Small intestine (tissue), 7 donors: ENCODE data around the gene CLDN17. TPM values are rescaled to one million over a fixed set of nuclear protein-coding genes. Genes with fewer than 3 reads are reported as not detected.

Experiments used
- DNase-seq, 2 donors: peaks; one replicate each; pipeline versions ENCODE4 v3.0.0 to v3.0.0-alpha.2; 2013
- FAIRE-seq: peaks from 2 replicates; lab custom pipeline; 2012; peaks lifted over from hg19 to GRCh38; lab: Jason Lieb, UNC
- H3K27ac ChIP-seq, 3 donors: one replicate each; pipeline ENCODE4 v1.5.1; 2013; ENCODE audit warnings: low read length in 2 of 3, mild to moderate bottlenecking in 2 of 3, control low read depth in 1 of 3, inconsistent platforms in 1 of 3, low read depth in 1 of 3, moderate library complexity in 1 of 3
- H3K27me3 ChIP-seq, 3 donors: one replicate each; pipeline ENCODE4 v1.6.1; 2013; ENCODE audit warnings: low read length in 3 of 3, inconsistent platforms in 1 of 3; ENCODE audit not compliant: control insufficient read depth in 3 of 3, insufficient read depth in 3 of 3
- H3K36me3 ChIP-seq, 3 donors: one replicate each; pipeline ENCODE4 v1.6.1; 2013; ENCODE audit warnings: low read length in 3 of 3, inconsistent platforms in 1 of 3, low read depth in 1 of 3, mild to moderate bottlenecking in 1 of 3, moderate library complexity in 1 of 3; ENCODE audit not compliant: control insufficient read depth in 3 of 3, insufficient read depth in 2 of 3
- H3K4me1 ChIP-seq, 3 donors: one replicate each; pipeline ENCODE4 v1.6.1; 2013; ENCODE audit warnings: low read length in 2 of 3, inconsistent platforms in 1 of 3, low read depth in 1 of 3, mild to moderate bottlenecking in 1 of 3, moderate library complexity in 1 of 3; ENCODE audit not compliant: control insufficient read depth in 3 of 3, insufficient read depth in 2 of 3
- H3K4me3 ChIP-seq, 3 donors: one replicate each; pipeline ENCODE4 v1.5.1; 2013; ENCODE audit warnings: low read length in 3 of 3, control low read depth in 1 of 3, inconsistent platforms in 1 of 3, low read depth in 1 of 3, mild to moderate bottlenecking in 1 of 3, moderate library complexity in 1 of 3
- H3K9me3 ChIP-seq, 2 donors: one replicate each; pipeline ENCODE4 v1.6.1; 2013; ENCODE audit warnings: low read depth in 1 of 2, low read length in 1 of 2; ENCODE audit not compliant: control insufficient read depth in 2 of 2, insufficient read depth in 1 of 2
- WGBS, 3 donors: extraction: QIAGEN DNeasy Blood & Tissue Kit; methylation state at CpG; one replicate each; pipeline ENCODE4 v1.1.7; 2013; 5-methylcytosine and 5-hydroxymethylcytosine counted together
- polyA plus RNA-seq, 4 donors: library from polyadenylated mRNA; stranded (reverse) in 3 of 4; unstranded in 1 of 4; fragments of 200-250 nt in 3 of 4; fragments of 120-200 nt in 1 of 4; gene quantifications; one replicate each; pipeline versions ENCODE4 v1.2.1 to v1.2.3, GENCODE V29; 2013
- donor health status: healthy with polysubstance abuse.
- donor health status: control.
- donor health status: control.
- donor health status: Bipolar disorder and iron deficiency.
- donor health status: healthy.

CLDN17 gene
- polyA plus RNA-seq, 4 donors: not detected

- H3K4me3 ChIP-seq: no peak overlapping the region
- no peaks in the 10 kb centered on the region for H3K4me1 ChIP-seq
- no peaks in the 10 kb centered on the region for H3K27me3 ChIP-seq
- H3K9me3 ChIP-seq: no peaks in the 10 kb centered on the region
- 85 to 98% (median 88%) methylated on average over 2 of the region's 2 CpGs for WGBS, 3 donors
- H3K36me3 ChIP-seq: no peaks in the 10 kb centered on the region
- no peak overlapping the region for H3K27ac ChIP-seq
- DNase-seq (no peak), FAIRE-seq (no peak)
Observed at GRCh38 chr21:30193201-30193600, 26.6 kb upstream of the CLDN17 start.

GRCh38 chr21:30190554-30190953 is 23.9 kb upstream of the CLDN17 start:
- Histone ChIP-seq H3K27me3 (no peaks in the 10 kb centered on the region), H3K36me3 (no peaks in the 10 kb centered on the region), H3K4me1 (no peaks in the 10 kb centered on the region), H3K27ac (no peak overlapping the region), H3K9me3 (no peaks in the 10 kb centered on the region), H3K4me3 (no peak overlapping the region)
- FAIRE-seq (no peak), DNase-seq (no peak)
- 67 to 75% (median 73%) methylated on average over 7 of the region's 7 CpGs for WGBS, 3 donors

DNA sequence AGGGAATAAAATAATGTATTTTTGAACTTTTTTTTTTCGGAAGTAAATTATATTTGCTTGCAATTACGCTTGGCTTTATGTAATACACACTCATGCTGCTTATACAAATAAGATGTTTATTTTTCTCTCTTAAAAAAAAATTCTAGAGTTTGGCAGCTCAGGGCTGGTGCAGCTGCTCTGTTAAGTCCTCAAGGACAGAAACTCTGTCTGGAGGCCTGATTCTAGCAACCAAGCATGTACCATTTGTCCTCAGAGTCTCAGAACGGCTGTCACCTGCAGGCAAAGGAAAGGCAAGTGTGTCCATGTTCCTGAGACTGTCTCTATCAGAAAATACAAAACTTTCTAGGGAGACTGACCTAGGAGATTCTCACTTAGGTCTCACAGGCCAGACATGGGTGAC is 23.2 kb upstream of the CLDN17 start:
- no peak for DNase-seq
- H3K27me3 ChIP-seq: no peaks in the 10 kb centered on the region
- no peaks in the 10 kb centered on the region for H3K36me3 ChIP-seq
- FAIRE-seq: no peak
- no peak overlapping the region for H3K27ac ChIP-seq
- no peak overlapping the region for H3K4me3 ChIP-seq
- H3K9me3 ChIP-seq: no peaks in the 10 kb centered on the region
- WGBS, 3 donors: 55 to 68% (median 67%) methylated on average over 3 of the region's 3 CpGs
- H3K4me1 ChIP-seq: no peaks in the 10 kb centered on the region

DNA sequence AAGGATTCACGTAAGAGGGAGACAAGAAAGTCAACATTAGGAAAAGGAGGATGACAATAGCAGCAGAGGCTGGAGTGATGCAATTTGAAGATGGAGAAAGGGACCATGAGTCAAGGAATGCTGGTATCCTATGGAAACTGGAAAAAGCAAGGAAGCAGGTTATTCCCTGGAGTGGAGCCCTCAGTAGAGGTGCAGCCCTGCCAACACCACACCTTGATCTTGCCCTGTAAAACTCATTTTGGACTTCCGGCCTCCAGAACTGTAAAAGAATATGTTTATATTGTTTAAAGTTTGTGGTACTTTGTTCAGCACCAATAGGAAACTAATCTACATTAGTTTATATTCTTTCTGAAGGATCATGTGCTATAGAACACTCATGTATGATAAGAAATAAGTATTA is 19.6 kb upstream of the CLDN17 start:
- Histone ChIP-seq H3K4me1 (no peaks in the 10 kb centered on the region), H3K36me3 (no peaks in the 10 kb centered on the region), H3K27ac (no peak overlapping the region), H3K9me3 (no peaks in the 10 kb centered on the region), H3K27me3 (no peaks in the 10 kb centered on the region), H3K4me3 (no peak overlapping the region)
- WGBS, 3 donors: 65 to 74% (median 74%) methylated on average over 2 of the region's 2 CpGs
- FAIRE-seq: no peak
- no peak for DNase-seq

GRCh38 chr21:30168086-30168485 is 1.5 kb upstream of the CLDN17 start:
- 63 to 73% (median 72%) methylated on average over 3 of the region's 3 CpGs for WGBS, 3 donors
- H3K27me3 ChIP-seq: no peaks in the 10 kb centered on the region
- no peaks in the 10 kb centered on the region for H3K4me1 ChIP-seq
- H3K36me3 ChIP-seq: no peaks in the 10 kb centered on the region
- no peak overlapping the region for H3K27ac ChIP-seq
- no peak for DNase-seq
- H3K9me3 ChIP-seq: no peaks in the 10 kb centered on the region
- no peak overlapping the region for H3K4me3 ChIP-seq
- no peak for FAIRE-seq

- FAIRE-seq (no peak), DNase-seq (no peak)
- Histone ChIP-seq H3K9me3 (no peaks in the 10 kb centered on the region), H3K36me3 (no peaks in the 10 kb centered on the region), H3K27me3 (no peaks in the 10 kb centered on the region), H3K4me1 (no peaks in the 10 kb centered on the region), H3K4me3 (no peak overlapping the region), H3K27ac (no peak overlapping the region)
- 90 to 95% (median 92%) methylated on average over 9 of the region's 9 CpGs for WGBS, 3 donors
Observed at GRCh38 chr21:30166171-30166570, 434 bp downstream of the CLDN17 start.

GRCh38 chr21:30164796-30165195 is 1.8 kb downstream of the CLDN17 start:
- H3K9me3 ChIP-seq: peaks cover 0 to 2% of the 10 kb centered on the region in 2 donors
- FAIRE-seq: no peak
- no peak overlapping the region for H3K4me3 ChIP-seq
- no peaks in the 10 kb centered on the region for H3K27me3 ChIP-seq
- no peaks in the 10 kb centered on the region for H3K36me3 ChIP-seq
- DNase-seq: no peak
- WGBS, 3 donors: 45 to 73% (median 65%) methylated on average over 1 of the region's 1 CpG
- no peak overlapping the region for H3K27ac ChIP-seq
- no peaks in the 10 kb centered on the region for H3K4me1 ChIP-seq

- H3K4me1 ChIP-seq: no peaks in the 10 kb centered on the region
- DNase-seq (no peak), FAIRE-seq (no peak)
- peaks cover 0 to 1% of the 10 kb centered on the region in 2 donors for H3K9me3 ChIP-seq
- no peak overlapping the region for H3K27ac ChIP-seq
- no peaks in the 10 kb centered on the region for H3K36me3 ChIP-seq
- 33 to 61% (median 53%) methylated on average over 1 of the region's 1 CpG for WGBS, 3 donors
- H3K4me3 ChIP-seq: no peak overlapping the region
- H3K27me3 ChIP-seq: no peaks in the 10 kb centered on the region
Observed at GRCh38 chr21:30153697-30154340, 12.8 kb downstream of the CLDN17 start.

DNA sequence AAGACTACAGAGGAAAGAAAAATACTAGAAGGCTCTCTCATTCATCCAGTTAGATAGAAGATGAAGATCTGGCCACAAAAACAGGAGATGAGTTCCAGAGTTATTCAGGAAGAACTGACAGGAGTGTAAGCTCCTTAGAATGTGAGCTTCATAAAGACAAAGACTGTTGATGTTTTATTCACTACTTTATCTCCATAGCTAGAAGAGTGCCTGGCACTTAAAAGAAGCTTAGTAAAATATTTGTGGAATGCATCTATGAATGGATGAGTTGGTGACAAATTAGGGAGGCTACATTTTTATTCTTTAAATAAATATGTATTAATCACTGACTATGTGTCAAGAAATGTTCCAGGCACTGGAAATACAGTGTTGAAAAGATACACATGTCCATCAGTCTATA is 13.8 kb downstream of the CLDN17 start:
- no peak for DNase-seq
- no peak for FAIRE-seq
- no peaks in the 10 kb centered on the region for H3K4me1 ChIP-seq
- H3K4me3 ChIP-seq: no peak overlapping the region
- no peaks in the 10 kb centered on the region for H3K36me3 ChIP-seq
- H3K27ac ChIP-seq: no peak overlapping the region
- H3K9me3 ChIP-seq: no peaks in the 10 kb centered on the region
- no peaks in the 10 kb centered on the region for H3K27me3 ChIP-seq
